GM12892 (cell line): ENCODE data around the gene MAP3K9.

Experiments
- DNase-seq: peaks from one replicate; pipeline ENCODE4 v3.0.0; 2011; ENCODE audit not compliant: insufficient read length
- FAIRE-seq: peaks from 2 replicates; lab custom pipeline; 2011; peaks lifted over from hg19 to GRCh38; lab: Jason Lieb, UNC
- POLR2A ChIP-seq: IDR thresholded peaks from 2 replicates; pipeline ENCODE4 v1.6.1; 2011; ENCODE audit warnings: low read depth, low read length, control low read depth
- POLR2AphosphoS5 ChIP-seq: IDR thresholded peaks from 2 replicates; pipeline ENCODE4 v1.6.1; 2011; ENCODE audit warnings: low read depth, low read length, control low read depth
- TAF1 ChIP-seq: IDR thresholded peaks from 2 replicates; pipeline ENCODE4 v1.6.1; 2011; ENCODE audit warnings: low read depth, mild to moderate bottlenecking, control low read depth, low read length, borderline replicate concordance

Gene MAP3K9

DNA sequence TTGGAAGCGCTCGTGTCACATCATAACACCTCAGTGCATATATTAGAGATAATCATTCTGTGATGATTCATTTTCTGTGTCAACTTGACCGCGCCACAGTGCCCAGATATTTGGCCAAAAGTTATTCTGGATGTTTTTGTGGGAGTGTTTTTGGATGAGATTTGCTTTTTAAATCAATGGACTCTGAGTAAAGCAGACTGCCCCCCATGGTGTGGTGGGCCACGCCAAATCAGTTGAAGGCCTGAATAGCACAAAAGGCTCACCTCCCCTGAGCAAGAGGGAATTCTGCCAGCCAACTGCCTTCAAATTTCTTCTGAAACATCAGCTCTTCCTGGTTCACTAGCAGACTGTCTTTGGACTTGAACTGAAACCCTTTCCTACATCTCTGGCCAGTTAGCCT, 24.6 kb upstream of the MAP3K9 start:
- DNase-seq (no peak), FAIRE-seq (no peak)
- no peak for TF ChIP-seq TAF1
- TF ChIP-seq POLR2A: no peak
- TF ChIP-seq POLR2AphosphoS5: no peak

DNA sequence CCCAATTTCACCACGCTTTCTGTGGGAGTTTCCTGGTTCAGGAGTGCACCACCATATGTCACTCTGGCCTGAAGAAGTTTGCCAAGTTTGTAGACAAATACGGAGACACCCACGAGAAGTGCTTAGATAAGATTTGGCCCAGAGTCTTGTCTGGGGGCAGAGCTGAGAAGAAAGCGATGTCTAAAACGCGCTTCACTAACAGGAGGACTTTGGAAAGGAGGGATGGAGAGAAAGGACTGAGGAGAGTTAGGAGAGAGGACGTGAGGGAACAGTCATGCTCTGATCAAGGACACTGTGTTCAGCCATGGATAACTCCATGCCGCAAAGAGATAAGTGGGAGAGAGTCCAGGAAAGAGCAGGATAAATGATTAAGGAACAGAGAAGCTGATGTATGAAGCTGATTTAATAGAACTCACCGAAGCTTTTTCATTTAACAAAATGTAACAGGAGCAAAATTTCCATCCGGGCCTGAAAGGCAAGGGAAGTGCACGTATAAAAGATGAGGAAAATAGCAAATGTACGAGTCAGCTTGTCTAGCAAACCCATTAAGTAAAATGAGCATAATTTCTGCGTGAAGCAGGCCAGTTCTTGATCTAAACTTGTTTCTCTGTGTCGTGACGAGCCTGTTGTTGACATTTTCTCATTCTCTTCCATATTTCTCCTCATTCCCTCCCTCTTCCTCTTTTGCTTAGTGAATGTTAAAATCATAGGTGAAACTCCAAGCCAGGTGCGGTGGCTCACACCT, 23.4 kb upstream of the MAP3K9 start:
- no peak for TF ChIP-seq POLR2AphosphoS5
- no peak for TF ChIP-seq POLR2A
- TF ChIP-seq TAF1: no peak
- FAIRE-seq: no peak
- DNase-seq: no peak

DNA sequence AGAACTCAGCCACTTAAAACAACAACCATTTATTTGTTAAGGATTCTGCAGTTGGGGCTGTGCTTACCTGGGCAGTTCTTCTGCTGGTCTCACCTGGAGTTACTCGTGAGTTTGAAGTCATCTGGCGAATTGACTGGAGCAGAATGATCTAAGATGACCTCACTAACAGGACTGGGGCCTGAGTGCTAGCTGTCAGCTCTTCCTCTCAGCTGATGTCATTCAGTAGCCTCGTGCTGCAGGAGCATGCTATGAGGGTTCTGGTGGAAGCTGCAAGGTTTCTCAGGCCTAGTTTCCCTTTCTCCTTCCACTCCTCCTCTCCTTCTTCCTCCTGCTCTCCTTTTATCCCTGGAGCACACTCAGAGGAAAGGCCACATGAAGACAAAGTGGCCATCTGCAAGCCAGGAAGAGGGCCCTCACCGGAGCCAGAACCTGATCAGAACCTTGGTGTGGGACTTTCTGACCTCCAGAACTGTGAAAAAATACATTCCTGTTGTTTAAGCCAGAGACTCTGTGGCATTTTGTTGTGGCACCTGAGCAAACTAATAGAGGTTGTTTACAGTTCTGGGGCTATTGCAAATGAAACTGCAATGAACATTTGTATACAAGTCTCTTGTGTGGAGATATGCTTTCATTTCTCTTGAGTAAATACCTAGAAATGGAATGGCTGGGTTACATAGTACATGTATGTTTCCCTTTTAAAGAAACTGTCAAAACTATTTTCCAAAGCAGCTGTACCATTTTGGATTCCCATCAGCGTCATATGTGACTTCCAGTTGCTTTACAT, 21.9 kb upstream of the MAP3K9 start:
- FAIRE-seq (peak; percentile 68), DNase-seq (no peak)
- TF ChIP-seq TAF1 (no peak), POLR2AphosphoS5 (no peak), POLR2A (no peak)

DNA sequence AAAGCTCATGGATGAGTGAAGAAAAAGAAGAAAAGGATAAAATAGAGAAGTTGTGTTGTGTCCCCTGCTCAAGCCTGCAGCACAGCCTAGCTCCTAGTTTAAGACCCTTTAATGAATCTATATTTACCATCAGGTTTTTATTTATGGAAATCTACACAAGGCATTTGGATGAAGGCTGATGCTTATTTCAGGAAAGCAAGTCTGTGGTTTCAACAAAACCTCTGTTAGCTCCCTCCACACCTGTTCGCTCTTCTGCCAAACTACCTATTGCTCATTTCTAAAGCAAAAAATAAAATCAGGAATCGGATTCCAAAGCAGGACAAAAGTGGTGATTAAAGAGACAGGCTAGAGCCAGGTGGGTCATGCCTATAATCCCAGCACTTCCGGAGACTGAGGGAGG, 18.9 kb upstream of the MAP3K9 start:
- TF ChIP-seq TAF1 (no peak), POLR2A (no peak), POLR2AphosphoS5 (no peak)
- no peak for DNase-seq
- FAIRE-seq: no peak

DNA sequence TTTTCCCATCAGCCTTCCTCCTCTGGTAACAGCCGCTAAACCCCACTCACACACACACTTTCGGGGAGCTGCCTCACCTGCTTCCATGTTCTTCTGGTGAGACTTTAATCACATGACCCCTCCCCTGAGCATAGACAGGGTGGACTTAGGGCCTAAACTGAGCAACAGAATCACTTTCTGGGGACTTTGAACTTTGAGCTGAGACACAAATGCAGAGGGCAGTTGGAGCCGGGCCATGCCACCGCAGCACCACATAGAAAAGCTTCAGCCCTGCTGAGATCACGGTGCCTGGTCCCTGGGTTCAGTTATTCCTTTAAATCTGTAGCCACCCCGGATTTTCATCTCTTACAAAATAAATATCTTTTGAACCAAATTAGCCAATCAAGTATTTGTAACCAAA, 18.4 kb upstream of the MAP3K9 start:
- FAIRE-seq (no peak), DNase-seq (no peak)
- TF ChIP-seq POLR2AphosphoS5 (no peak), TAF1 (no peak), POLR2A (no peak)

DNA sequence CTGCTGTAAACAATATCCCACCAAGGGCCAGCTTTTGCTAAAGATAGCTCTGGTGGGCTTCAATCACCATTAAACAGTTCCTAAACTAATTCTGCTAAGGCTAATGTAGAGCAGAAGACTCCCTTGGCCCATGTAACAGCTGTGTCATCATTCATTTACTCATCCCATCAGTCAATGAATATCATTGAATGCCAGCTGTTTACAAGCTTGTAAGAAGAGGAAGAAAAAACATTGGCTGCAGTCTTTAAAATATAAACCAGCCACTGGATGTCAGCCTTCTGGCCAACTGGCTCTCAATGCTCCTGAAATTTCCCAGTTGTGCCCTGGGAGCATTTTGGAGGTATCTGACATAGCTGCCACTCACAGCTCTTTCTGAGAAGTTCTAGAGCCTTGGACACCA, 18.0 kb upstream of the MAP3K9 start:
- DNase-seq (no peak), FAIRE-seq (no peak)
- TF ChIP-seq POLR2AphosphoS5: no peak
- TF ChIP-seq POLR2A: no peak
- no peak for TF ChIP-seq TAF1

DNA sequence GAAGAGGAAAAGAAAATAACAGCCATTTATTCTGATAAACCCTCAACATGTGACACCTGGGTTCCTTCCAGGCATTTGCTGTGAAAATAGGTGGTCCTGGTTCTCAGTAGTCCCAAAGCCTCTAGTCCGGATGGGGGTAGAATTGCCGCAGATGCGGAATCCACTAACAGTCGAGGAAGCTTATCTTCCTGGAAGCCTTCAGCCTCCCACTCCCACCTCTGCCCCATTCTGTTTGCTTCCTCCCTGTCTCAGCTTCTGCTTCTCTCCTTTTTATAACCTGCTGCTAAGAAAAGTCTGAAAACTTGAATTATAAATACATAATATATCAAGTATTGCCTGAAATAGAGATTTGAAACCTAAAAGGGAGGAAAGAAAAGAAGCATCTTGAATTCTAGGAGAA, 14.0 kb upstream of the MAP3K9 start:
- FAIRE-seq: no peak
- TF ChIP-seq TAF1 (no peak), POLR2AphosphoS5 (no peak), POLR2A (no peak)
- no peak for DNase-seq

DNA sequence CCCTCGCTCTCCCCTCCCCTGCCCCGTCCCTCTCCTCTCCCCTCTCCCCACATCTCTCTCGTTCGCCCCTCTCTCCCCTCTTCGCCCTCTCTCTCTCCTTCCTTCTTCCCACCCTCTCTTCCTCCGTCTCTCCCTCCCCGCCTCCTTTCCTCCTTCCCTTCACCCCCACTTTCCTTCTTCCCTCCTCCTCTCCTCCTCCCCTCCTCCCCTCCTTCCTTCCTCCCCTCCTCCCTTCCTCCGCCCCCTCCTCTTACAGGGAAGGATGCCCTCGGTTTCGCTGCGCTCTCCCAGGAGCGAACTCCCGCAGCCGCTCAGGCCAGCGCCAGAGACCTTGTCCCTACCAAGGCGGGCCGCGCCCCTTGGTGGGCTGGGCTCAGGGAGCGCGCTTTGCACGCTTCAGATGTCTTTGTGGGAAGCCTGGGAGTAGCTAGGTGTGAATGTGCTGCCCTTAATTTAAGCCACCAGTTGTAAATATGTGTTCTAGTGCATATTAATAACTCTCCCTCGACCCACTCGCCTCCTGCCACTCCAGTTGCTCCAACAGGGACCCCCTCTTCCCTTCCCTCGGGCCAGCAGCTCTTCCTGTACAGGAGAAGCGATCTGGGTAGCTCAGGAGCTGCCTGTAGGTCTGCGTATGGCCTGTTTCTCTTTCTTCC, 13.3 kb upstream of the MAP3K9 start:
- TF ChIP-seq POLR2AphosphoS5 (no peak), POLR2A (no peak), TAF1 (no peak)
- DNase-seq (no peak), FAIRE-seq (no peak)

DNA sequence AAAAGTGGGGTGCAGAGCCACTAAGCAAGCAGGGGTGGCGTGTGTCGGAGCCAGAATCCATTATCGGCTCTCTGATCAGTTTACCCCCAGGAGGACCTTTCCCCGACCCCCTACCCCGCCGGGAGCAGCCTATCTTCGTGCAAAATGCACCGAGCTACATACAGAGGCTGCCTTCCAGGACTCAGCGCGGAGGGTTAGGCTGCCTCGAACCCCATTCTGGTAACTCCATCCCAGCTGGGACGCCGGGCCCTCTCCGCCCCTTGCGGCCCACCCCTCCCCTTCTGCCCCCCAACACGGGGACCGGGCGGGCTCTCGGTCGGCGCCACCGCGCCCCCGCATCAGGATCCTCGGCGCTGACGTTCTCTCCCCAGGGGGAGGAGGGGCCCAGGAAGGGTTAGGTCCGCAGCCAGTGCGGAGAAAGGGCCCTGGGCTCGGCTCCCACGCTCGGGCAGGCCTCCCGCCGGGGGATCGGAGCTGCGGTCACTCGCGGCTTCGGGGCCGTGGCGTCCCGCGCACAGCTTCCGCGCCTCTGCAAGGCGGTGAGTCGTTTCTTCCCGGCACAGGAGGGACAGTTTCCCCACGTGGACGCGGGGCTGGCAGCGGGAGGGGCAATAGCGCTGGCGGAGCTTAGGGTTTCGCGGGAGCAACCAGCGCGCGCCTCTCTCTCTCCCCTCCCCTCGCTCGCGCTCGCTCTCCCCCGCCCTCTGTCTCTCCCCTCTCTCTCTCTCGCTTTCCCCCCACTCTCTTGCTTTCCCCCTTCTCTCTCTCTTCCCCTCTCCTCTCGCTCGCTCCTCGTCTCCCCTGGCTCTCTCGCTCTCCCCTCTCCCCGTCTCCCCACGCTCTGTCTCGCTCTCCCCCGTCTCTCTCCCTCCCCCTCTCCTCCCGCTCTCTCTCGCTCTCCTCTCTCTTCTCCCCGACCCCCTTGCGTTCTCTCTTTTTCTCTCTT, 12.5 kb upstream of the MAP3K9 start:
- FAIRE-seq (peak; percentile 5), DNase-seq (peak; percentile 62)
- no peak for TF ChIP-seq TAF1
- no peak for TF ChIP-seq POLR2A
- TF ChIP-seq POLR2AphosphoS5: no peak

DNA sequence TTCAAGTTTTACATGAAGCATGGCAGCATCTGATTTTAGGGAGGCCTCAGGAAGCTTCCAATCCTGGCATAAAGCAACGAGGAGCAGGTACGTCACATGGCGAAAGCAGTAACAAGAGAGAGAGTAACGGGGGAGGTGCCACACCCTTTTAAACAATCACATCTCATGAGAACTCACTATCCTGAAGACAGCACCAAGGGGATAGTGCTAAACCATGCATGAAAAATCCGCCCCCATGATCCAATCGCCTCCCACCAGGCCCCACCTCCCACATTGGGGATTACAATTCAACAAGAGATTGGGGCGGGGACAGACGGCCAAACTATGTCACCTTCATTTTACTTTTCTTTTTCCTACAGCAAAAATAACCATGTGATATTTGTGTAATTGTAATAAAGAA, 7.2 kb upstream of the MAP3K9 start:
- FAIRE-seq (no peak), DNase-seq (no peak)
- TF ChIP-seq TAF1 (no peak), POLR2A (no peak), POLR2AphosphoS5 (no peak)
